Gastrocnemius medialis (tissue), 4 donors: ENCODE data around the gene SPIRE2. TPM values are rescaled to one million over a fixed set of nuclear protein-coding genes. Genes with fewer than 3 reads are reported as not detected.
"Not testable (repeated sequence)": the region's sequence is repeated elsewhere in the genome, so short reads cannot be mapped to it uniquely, and the experiment has no call there.

Source experiments
- ATAC-seq, 2 donors: fragments of 150-250 bp; one replicate each; pipeline ENCODE4 v1.9.1; 2016
- DNase-seq, 2 donors: peaks; one replicate each; pipeline ENCODE4 v3.0.0-alpha.2; 2019
- H3K27ac ChIP-seq, 4 donors: fragments of 200-600 bp; sonication (generic); 1 replicate in 1 of 4; 2 replicates in 3 of 4; pipeline ENCODE4 v1.5.1; 2016 to 2018; ENCODE audit warnings: mild to moderate bottlenecking in 2 of 4, moderate library complexity in 1 of 4
- H3K27me3 ChIP-seq, 3 donors: fragments of 200-600 bp; sonication (generic) in 2 of 3; 1 replicate in 1 of 3; 2 replicates in 2 of 3; pipeline versions ENCODE4 v1.5.1 to v1.6.0; 2016 to 2019; ENCODE audit warnings: mild to moderate bottlenecking in 1 of 3, moderate library complexity in 1 of 3
- H3K36me3 ChIP-seq, 2 donors: fragments of 200-600 bp; sonication (generic) in 1 of 2; one replicate each; pipeline ENCODE4 v1.5.1; 2017 to 2018
- H3K4me1 ChIP-seq, 2 donors: fragments of 200-600 bp; sonication (generic) in 1 of 2; one replicate each; pipeline ENCODE4 v1.5.1; 2016 to 2017; ENCODE audit warnings: mild to moderate bottlenecking in 2 of 2
- H3K4me3 ChIP-seq, 4 donors: fragments of 200-600 bp; sonication (generic) in 3 of 4; 1 replicate in 1 of 4; 2 replicates in 3 of 4; pipeline ENCODE4 v1.5.1; 2016 to 2019; ENCODE audit warnings: mild to moderate bottlenecking in 2 of 4
- H3K9me3 ChIP-seq, 3 donors: fragments of 200-600 bp; sonication (generic) in 2 of 3; 1 replicate in 1 of 3; 2 replicates in 2 of 3; pipeline ENCODE4 v1.5.1; 2016 to 2019
- CTCF ChIP-seq, 5 experiments: fragments of 450-650 bp in 3 of 5; fragments of 200-600 bp in 2 of 5; sonication (generic) in 2 of 5; IDR thresholded peaks in 4 of 5; conservative IDR thresholded peaks in 1 of 5; 1 replicate in 4 of 5; 2 replicates in 1 of 5; pipeline ENCODE4 v1.5.1; 2016 to 2019; ENCODE audit warnings: antibody characterized with exemption in 5 of 5, mild to moderate bottlenecking in 3 of 5, moderate library complexity in 3 of 5
- POLR2A ChIP-seq, 2 donors: fragments of 450-650 bp; IDR thresholded peaks; one replicate each; pipeline ENCODE4 v1.6.1; 2017; ENCODE audit warnings: antibody characterized with exemption in 2 of 2, mild to moderate bottlenecking in 2 of 2, moderate library complexity in 2 of 2
- in situ Hi-C, 4 donors: fragments of 200-750 bp; cut with MboI; loops; one replicate each; pipeline versions ENCODE4 v1.15.0 to v1.8.0; 2017; ENCODE audit warnings: low sequenced_read_pairs in 4 of 4
- intact Hi-C: fragments of 100-400 bp; cut with DNase I; formaldehyde crosslinking; loops from one replicate; pipeline ENCODE4 v1.15.1; 2023; ENCODE audit warnings: low total_unique reads
- total RNA-seq, 4 donors: library from RNA; depleted of rRNA; stranded (reverse); fragments of >200 nt; gene quantifications; one replicate each; pipeline versions ENCODE4 v1.1.0 to v1.2.3, GENCODE V29; 2016

SPIRE2 gene
- total RNA-seq, 4 donors from 2014 or later: 0.49 to 1.6 TPM; not detected in 2

DNA sequence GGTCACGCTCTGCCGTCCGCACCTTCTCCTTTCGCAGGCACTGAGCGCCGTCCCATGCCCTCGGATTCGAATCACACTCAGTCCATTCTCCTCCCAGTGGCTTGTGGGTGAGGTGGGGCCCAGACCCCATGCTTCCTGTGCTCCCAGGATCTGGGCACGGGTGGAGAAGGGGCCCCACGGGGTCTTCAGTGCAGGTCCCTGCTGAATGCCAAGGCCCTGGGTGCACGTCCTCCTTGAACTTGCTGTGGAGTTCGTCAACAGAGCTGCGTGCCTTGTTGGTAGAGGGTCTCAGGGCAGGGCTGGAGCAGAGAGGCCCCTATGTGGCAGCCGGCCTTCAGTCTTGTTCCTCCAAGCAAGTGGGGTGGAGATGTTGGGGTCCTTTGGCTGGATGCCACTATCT lies 83.1 kb downstream of the SPIRE2 start:
- in situ Hi-C loops: no loop called here
- DNase-seq (no peak), ATAC-seq (no peak)
- Histone ChIP-seq H3K4me1 (no peaks in the 10 kb centered on the region), H3K27me3 (no peaks in the 10 kb centered on the region), H3K4me3 (no peak overlapping the region), H3K27ac (no peak overlapping the region), H3K9me3 (no peaks in the 10 kb centered on the region), H3K36me3 (peaks cover 0 to 12% of the 10 kb centered on the region in 2 donors)
- intact Hi-C loops: no loop called here
- TF ChIP-seq POLR2A (IDR thresholded peaks at IDR 0.05) (no peak), CTCF (IDR thresholded peaks at IDR 0.05 in 4 of 5, conservative IDR thresholded peaks at IDR 0.05 in 1 of 5) (no peak)

GRCh38 chr16:89912143-89912542 lies 83.9 kb downstream of the SPIRE2 start:
- H3K27ac ChIP-seq: no peak overlapping the region
- H3K27me3 ChIP-seq: peaks cover 0 to under 1% (median 0%) of the 10 kb centered on the region in 3 donors
- no peak for DNase-seq
- in situ Hi-C loops: no loop called here
- intact Hi-C loops: no loop called here
- H3K4me3 ChIP-seq: no peak overlapping the region
- H3K36me3 ChIP-seq: peaks cover 0 to 5% of the 10 kb centered on the region in 2 donors
- no peak for ATAC-seq
- no peaks in the 10 kb centered on the region for H3K9me3 ChIP-seq
- no peaks in the 10 kb centered on the region for H3K4me1 ChIP-seq
- TF ChIP-seq CTCF (IDR thresholded peaks at IDR 0.05 in 4 of 5, conservative IDR thresholded peaks at IDR 0.05 in 1 of 5) (no peak), POLR2A (IDR thresholded peaks at IDR 0.05) (no peak)

GRCh38 chr16:89912627-89913026 lies 84.4 kb downstream of the SPIRE2 start:
- Histone ChIP-seq H3K4me3 (no peak overlapping the region), H3K36me3 (peaks cover 0 to 5% of the 10 kb centered on the region in 2 donors), H3K9me3 (no peaks in the 10 kb centered on the region), H3K4me1 (peaks cover 0 to under 1% of the 10 kb centered on the region in 2 donors), H3K27ac (no peak overlapping the region), H3K27me3 (peaks cover 0 to 5% (median 0%) of the 10 kb centered on the region in 3 donors)
- DNase-seq: no peak
- intact Hi-C loops (no loop called here), in situ Hi-C loops (no loop called here)
- no peak for ATAC-seq
- TF ChIP-seq POLR2A (IDR thresholded peaks at IDR 0.05): no peak
- TF ChIP-seq CTCF (IDR thresholded peaks at IDR 0.05 in 4 of 5, conservative IDR thresholded peaks at IDR 0.05 in 1 of 5): no peak

DNA sequence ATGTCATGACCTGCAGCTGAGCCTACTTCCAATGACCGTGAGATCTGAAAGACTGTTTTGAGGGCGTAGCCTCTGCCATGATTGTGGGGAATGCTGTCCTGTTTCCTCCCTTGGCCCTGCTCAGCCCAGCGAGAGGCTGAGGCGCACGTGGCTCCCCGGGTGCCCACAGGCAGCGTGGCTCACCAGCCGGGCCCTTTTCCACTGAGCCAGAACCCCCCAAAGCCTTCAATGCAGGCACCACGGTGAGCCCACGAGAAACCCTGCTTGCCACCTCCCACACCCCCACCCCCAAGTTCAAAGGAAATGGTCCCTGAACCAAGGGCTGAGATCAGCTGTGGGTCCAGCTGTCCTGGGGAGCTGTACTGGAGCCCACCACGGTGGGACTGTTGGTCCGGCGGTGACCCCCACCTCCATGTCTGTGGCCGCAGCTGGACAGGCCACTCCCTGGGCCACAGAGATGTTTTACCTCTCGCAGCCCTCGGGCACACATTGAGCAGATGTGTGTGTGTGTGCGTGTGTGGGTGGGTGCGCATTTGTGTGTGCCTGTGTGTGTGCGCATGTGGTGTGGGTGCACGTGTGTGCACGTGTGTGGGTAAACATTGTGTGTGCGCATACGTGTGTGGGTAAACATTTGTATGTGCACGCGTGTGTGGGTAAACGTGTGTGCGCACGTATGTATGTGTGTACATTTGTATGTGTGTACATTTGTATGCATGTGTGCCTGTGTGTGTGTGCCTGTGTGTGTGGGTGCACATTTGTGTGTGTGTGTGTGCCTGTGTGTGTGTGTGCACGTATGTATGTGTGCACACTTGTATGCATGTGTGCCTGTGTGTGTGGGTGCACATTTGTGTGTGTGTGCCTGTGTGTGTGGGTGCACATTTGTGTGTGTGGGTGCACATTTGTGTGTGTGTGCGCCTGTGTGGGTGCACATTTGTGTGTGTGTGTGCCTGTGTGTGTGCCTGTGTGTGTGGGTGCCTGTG lies 85.4 kb downstream of the SPIRE2 start:
- no peaks in the 10 kb centered on the region for H3K9me3 ChIP-seq
- intact Hi-C loops (no loop called here), in situ Hi-C loops (no loop called here)
- H3K4me1 ChIP-seq: peaks cover 7 to 11% of the 10 kb centered on the region in 2 donors
- no peak for TF ChIP-seq CTCF (IDR thresholded peaks at IDR 0.05 in 4 of 5, conservative IDR thresholded peaks at IDR 0.05 in 1 of 5)
- no peak for TF ChIP-seq POLR2A (IDR thresholded peaks at IDR 0.05)
- no peak for ATAC-seq
- peaks cover 0 to 4% of the 10 kb centered on the region in 2 donors for H3K36me3 ChIP-seq
- peaks cover 6 to 16% (median 9%) of the 10 kb centered on the region in 3 donors for H3K27me3 ChIP-seq
- H3K4me3 ChIP-seq: no peak overlapping the region
- no peak overlapping the region for H3K27ac ChIP-seq
- no peak for DNase-seq

DNA sequence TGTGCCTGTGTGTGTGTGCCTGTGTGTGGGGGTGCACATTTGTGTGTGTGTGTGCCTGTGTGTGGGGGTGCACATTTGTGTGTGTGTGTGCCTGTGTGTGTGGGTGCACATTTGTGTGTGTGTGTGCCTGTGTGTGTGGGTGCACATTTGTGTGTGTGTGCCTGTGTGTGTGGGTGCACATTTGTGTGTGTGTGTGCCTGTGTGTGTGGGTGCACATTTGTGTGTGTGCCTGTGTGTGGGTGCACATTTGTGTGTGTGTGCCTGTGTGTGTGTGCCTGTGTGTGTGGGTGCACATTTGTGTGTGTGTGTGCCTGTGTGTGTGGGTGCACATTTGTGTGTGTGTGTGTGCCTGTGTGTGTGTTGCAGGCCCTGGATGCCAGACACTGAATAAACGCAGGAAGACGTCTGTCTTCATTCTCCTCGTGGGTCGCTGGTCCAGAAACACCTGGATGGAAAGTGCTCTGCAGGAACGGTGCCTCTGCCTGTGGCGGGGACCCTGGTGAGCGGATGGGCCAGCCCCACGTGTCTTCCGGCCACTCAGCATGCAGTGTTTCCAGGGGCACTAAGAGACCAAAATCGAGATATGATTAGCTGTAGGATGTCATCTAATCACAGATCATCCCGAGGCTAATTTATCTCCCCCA lies 86.5 kb downstream of the SPIRE2 start:
- Histone ChIP-seq H3K4me1 (peaks cover 7 to 12% of the 10 kb centered on the region in 2 donors), H3K27me3 (peaks cover 14 to 26% (median 18%) of the 10 kb centered on the region in 3 donors)
- ATAC-seq, H3K4me3 ChIP-seq, H3K27ac ChIP-seq, intact Hi-C loops, in situ Hi-C loops, DNase-seq, H3K9me3 ChIP-seq, H3K36me3 ChIP-seq: not testable (repeated sequence)
